ENCODE data around the gene RASIP1. TPM values are rescaled to one million over a fixed set of nuclear protein-coding genes. Genes with fewer than 3 reads are reported as not detected.

RASIP1 gene
- polyA plus RNA-seq, 4 donors: 1.3 to 13.5 (median 4.1) TPM

DNA sequence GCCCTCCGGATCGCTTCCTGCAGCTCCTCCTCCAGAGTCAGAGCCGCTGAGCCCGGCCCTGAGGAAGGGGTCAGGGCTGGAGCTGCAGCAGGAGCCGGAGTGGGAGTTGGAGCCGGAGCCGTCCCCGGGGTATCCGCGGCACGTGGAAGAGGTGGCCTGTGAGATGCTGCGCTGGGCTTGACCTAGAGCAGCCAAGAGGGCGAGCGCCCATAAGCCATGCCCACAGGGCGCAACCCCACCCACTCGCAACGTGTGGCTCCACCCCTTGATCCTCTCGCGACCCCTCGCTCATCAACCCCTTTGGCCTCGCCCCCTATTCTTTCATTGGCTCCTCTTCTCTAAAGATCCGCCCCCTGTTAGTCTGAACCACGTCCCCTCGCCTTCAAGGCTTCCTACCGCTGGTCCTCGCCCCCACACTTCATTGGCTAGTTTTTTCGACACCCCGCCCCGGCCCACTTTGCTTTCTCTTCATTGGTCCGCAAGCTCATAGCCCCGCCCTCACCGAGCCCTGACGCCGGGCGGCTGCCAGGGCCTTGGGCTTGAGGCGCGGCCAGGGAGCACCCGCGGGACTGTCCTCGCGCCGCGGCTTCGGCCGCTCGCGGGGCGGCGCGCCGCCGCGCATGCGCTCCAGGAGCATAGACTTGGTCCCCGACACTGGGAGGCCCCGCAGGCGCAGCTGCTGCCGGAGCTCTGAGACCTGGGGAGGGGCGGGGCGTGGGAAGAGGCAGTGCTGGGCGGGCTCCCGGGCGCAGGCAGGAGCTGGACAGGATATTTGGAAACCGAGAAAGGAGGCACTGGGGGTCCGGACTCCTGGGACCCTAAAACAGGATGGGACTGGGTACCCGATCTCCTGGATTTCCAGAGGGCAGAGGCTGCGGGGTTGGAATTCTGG lies 26.3 kb downstream of the RASIP1 start:
- FAIRE-seq (no peak), DNase-seq (peak; percentile 100)
- Histone ChIP-seq H3K9me3 (ENCODE audit: control insufficient read depth in 2 of 2, insufficient read depth in 1 of 2, low read depth in 1 of 2, low read length in 1 of 2) (peaks cover 0 to 5% of the 10 kb centered on the region in 2 donors), H3K27ac (ENCODE audit: low read depth in 1 of 3, low read length in 2 of 3) (peak overlapping the region; percentile 81 to 97 (median 86)), H3K36me3 (ENCODE audit: control insufficient read depth in 3 of 3, insufficient read depth in 2 of 3, low read depth in 1 of 3, low read length in 3 of 3) (peaks cover 0 to 17% (median 0%) of the 10 kb centered on the region in 3 donors), H3K4me1 (ENCODE audit: control insufficient read depth in 3 of 3, insufficient read depth in 2 of 3, low read depth in 1 of 3, low read length in 2 of 3) (peaks cover 0 to 47% (median 16%) of the 10 kb centered on the region in 3 donors), H3K4me3 (ENCODE audit: low read depth in 1 of 3, low read length in 3 of 3) (peak overlapping the region; percentile 60 to 89 (median 72)), H3K27me3 (ENCODE audit: control insufficient read depth in 3 of 3, insufficient read depth in 3 of 3, low read length in 3 of 3) (no peaks in the 10 kb centered on the region)
- 0 to 1% (median 0%) methylated on average over 62 to 67 of the region's 67 CpGs for WGBS, 3 donors

DNA sequence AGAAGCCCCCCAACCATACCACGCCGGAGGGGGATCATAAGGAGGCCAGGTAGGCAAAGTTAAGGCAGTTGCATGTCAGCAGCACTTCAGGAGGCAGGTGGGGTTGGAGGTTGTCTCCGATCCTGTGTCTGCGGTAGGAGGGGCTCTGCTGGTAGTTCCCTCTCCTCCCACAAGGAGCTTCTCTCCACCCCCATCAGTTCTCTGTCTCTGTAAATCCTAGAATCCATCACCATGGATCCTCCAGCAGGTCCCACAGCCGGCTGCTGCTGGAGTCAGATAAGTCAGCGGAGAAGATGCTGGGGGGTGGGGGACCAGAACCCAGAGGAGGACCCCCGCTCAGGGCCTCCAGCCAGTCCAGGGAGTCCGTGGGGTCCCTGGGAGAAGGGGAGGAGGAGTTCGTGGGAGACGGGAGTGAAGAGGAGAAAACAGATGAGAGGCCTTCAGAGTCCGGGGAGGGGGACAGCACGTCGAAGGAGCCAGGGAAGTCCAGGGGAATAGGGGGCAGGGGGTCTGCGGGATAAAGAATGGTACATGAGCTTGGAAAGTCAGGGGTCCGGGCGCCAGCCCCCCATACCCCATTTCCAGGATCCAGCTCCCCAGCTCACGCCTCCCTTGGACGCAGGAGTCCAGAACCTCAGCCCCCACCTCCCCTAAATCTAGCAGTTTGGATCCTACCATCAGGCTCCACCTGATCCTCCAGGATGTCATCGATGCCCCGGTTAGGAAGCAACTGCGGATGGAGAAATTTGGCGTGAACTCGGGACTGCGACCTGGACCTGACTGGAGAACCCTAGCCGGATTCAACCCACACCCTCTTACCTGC lies 27.2 kb downstream of the RASIP1 start:
- Histone ChIP-seq H3K27me3 (ENCODE audit: control insufficient read depth in 3 of 3, insufficient read depth in 3 of 3, low read length in 3 of 3) (no peaks in the 10 kb centered on the region), H3K36me3 (ENCODE audit: control insufficient read depth in 3 of 3, insufficient read depth in 2 of 3, low read depth in 1 of 3, low read length in 3 of 3) (peaks cover 0 to 17% (median 0%) of the 10 kb centered on the region in 3 donors), H3K27ac (ENCODE audit: low read depth in 1 of 3, low read length in 2 of 3) (peak overlapping the region in 2 of 3 donors; percentile 80 to 86), H3K4me3 (ENCODE audit: low read depth in 1 of 3, low read length in 3 of 3) (peak overlapping the region; percentile 60 to 81 (median 60)), H3K9me3 (ENCODE audit: control insufficient read depth in 2 of 2, insufficient read depth in 1 of 2, low read depth in 1 of 2, low read length in 1 of 2) (peaks cover 0 to 8% of the 10 kb centered on the region in 2 donors), H3K4me1 (ENCODE audit: control insufficient read depth in 3 of 3, insufficient read depth in 2 of 3, low read depth in 1 of 3, low read length in 2 of 3) (peaks cover 0 to 40% (median 16%) of the 10 kb centered on the region in 3 donors)
- FAIRE-seq (no peak), DNase-seq (peak in 1 of 2 donors; percentile 44)
- WGBS, 3 donors: 12 to 18% (median 13%) methylated on average over 23 to 25 of the region's 25 CpGs

DNA sequence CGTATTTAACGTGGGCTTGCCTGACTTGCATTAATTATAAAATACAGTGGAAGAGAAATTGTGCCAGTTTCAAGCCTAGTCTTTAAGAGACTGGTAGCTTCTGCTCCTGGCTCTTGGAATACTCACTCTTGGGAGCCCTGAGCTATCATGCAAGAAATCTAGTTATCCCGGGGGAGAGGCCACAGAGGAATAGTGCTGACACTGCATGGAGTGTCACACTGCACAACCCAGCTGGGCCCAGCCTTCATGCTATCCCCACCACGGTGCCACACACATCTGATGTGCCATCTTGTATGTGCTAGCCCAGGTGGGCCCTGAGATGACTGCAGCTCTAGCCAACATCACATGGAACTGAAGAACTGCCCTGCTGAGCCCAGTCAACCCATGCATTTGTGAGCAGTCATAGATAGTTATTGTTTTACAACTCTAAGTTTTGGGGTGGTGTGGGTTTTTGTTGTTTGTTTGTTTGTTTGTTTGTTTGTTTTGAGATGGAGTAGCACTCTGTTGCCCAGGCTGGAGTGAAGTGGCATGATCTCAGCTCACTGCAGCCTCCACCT lies 29.2 kb downstream of the RASIP1 start:
- Histone ChIP-seq H3K36me3 (ENCODE audit: control insufficient read depth in 3 of 3, insufficient read depth in 2 of 3, low read depth in 1 of 3, low read length in 3 of 3) (peaks cover 0 to 17% (median 0%) of the 10 kb centered on the region in 3 donors), H3K9me3 (ENCODE audit: control insufficient read depth in 2 of 2, insufficient read depth in 1 of 2, low read depth in 1 of 2, low read length in 1 of 2) (peaks cover 0 to 8% of the 10 kb centered on the region in 2 donors), H3K4me1 (ENCODE audit: control insufficient read depth in 3 of 3, insufficient read depth in 2 of 3, low read depth in 1 of 3, low read length in 2 of 3) (peaks cover 0 to 26% (median 16%) of the 10 kb centered on the region in 3 donors), H3K27ac (ENCODE audit: low read depth in 1 of 3, low read length in 2 of 3) (no peak overlapping the region), H3K27me3 (ENCODE audit: control insufficient read depth in 3 of 3, insufficient read depth in 3 of 3, low read length in 3 of 3) (no peaks in the 10 kb centered on the region), H3K4me3 (ENCODE audit: low read depth in 1 of 3, low read length in 3 of 3) (no peak overlapping the region)
- WGBS, 3 donors: 94 to 96% (median 94%) methylated on average over 4 of the region's 4 CpGs
- DNase-seq (no peak), FAIRE-seq (no peak)

DNA sequence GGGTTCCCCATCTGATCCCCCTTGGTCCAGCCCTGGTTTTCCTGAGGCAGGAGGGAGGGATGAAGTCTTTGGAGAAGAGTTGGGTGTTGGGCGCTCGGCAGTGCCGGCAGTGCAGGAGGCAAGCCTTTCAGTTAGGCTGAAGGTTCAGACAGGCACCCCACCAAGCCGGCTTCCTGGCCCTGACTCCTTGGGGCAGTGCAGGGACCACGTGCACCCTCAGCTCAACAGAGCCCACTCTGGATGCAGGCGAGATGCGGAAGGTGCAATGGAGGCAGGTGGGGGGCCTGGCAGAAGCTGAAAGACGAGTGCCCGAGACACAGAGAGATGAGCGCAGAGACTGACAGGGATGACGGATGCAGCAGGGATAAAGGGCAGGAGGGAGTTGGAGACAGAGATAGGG lies 31.9 kb downstream of the RASIP1 start:
- 72 to 88% (median 78%) methylated on average over 11 of the region's 11 CpGs for WGBS, 3 donors
- no peak overlapping the region for H3K4me3 ChIP-seq (ENCODE audit: low read depth in 1 of 3, low read length in 3 of 3)
- no peak for DNase-seq

DNA sequence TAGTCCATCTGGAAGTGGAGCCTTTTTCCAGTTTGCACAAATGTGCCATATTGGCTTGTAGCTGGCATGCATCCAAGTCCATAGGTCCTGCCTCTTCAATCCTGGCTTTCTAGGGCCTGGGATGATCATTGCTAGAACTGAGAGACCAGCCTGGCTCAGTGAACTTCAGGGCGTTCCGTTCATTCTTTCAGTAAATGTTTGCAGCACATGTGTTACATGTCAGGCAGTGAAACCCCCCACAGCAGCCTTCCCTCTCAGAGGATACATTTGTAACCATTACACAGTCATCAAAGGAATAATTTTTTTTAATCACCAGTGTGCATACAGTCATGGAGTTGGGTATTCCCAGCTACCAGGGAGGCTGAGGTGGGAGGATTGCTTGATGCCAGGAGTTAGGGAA lies 35.0 kb downstream of the RASIP1 start:
- Histone ChIP-seq H3K9me3 (ENCODE audit: control insufficient read depth in 2 of 2, insufficient read depth in 1 of 2, low read depth in 1 of 2, low read length in 1 of 2) (peaks cover 0 to 16% of the 10 kb centered on the region in 2 donors), H3K27me3 (ENCODE audit: control insufficient read depth in 3 of 3, insufficient read depth in 3 of 3, low read length in 3 of 3) (no peaks in the 10 kb centered on the region), H3K4me1 (ENCODE audit: control insufficient read depth in 3 of 3, insufficient read depth in 2 of 3, low read depth in 1 of 3, low read length in 2 of 3) (peaks cover 0 to 2% (median 0%) of the 10 kb centered on the region in 3 donors), H3K4me3 (ENCODE audit: low read depth in 1 of 3, low read length in 3 of 3) (no peak overlapping the region), H3K27ac (ENCODE audit: low read depth in 1 of 3, low read length in 2 of 3) (no peak overlapping the region), H3K36me3 (ENCODE audit: control insufficient read depth in 3 of 3, insufficient read depth in 2 of 3, low read depth in 1 of 3, low read length in 3 of 3) (peaks cover 4 to 42% (median 5%) of the 10 kb centered on the region in 3 donors)
- WGBS, 3 donors: 37 to 65% (median 49%) methylated on average over 2 of the region's 2 CpGs
- FAIRE-seq (no peak), DNase-seq (peak in 1 of 2 donors; percentile 48)

More for the DNA sequence above, 31.9 kb downstream of the RASIP1 start:
- no peak for FAIRE-seq
- no peak overlapping the region for H3K27ac ChIP-seq (ENCODE audit: low read depth in 1 of 3, low read length in 2 of 3)
- no peaks in the 10 kb centered on the region for H3K27me3 ChIP-seq (ENCODE audit: control insufficient read depth in 3 of 3, insufficient read depth in 3 of 3, low read length in 3 of 3)
- peaks cover 0 to 13% of the 10 kb centered on the region in 2 donors for H3K9me3 ChIP-seq (ENCODE audit: control insufficient read depth in 2 of 2, insufficient read depth in 1 of 2, low read depth in 1 of 2, low read length in 1 of 2)
- peaks cover 2 to 26% (median 2%) of the 10 kb centered on the region in 3 donors for H3K36me3 ChIP-seq (ENCODE audit: control insufficient read depth in 3 of 3, insufficient read depth in 2 of 3, low read depth in 1 of 3, low read length in 3 of 3)
- peaks cover 0 to 12% (median 8%) of the 10 kb centered on the region in 3 donors for H3K4me1 ChIP-seq (ENCODE audit: control insufficient read depth in 3 of 3, insufficient read depth in 2 of 3, low read depth in 1 of 3, low read length in 2 of 3)

DNA sequence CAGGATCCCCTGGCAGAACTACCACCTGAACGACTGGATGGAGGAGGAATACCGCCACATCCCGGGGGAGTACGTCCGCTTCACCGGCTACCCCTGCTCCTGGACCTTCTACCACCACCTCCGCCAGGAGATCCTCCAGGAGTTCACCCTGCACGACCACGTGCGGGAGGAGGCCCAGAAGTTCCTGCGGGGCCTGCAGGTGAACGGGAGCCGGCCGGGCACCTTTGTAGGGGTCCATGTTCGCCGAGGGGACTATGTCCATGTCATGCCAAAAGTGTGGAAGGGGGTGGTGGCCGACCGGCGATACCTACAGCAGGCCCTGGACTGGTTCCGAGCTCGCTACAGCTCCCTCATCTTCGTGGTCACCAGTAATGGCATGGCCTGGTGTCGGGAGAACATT lies 37.1 kb downstream of the RASIP1 start:
- FAIRE-seq (no peak), DNase-seq (no peak)
- H3K27ac ChIP-seq (ENCODE audit: low read depth in 1 of 3, low read length in 2 of 3): no peak overlapping the region
- peaks cover 4 to 52% (median 5%) of the 10 kb centered on the region in 3 donors for H3K36me3 ChIP-seq (ENCODE audit: control insufficient read depth in 3 of 3, insufficient read depth in 2 of 3, low read depth in 1 of 3, low read length in 3 of 3)
- 94 to 95% (median 95%) methylated on average over 23 of the region's 23 CpGs for WGBS, 3 donors
- no peaks in the 10 kb centered on the region for H3K27me3 ChIP-seq (ENCODE audit: control insufficient read depth in 3 of 3, insufficient read depth in 3 of 3, low read length in 3 of 3)
- peaks cover 0 to 13% of the 10 kb centered on the region in 2 donors for H3K9me3 ChIP-seq (ENCODE audit: control insufficient read depth in 2 of 2, insufficient read depth in 1 of 2, low read depth in 1 of 2, low read length in 1 of 2)
- H3K4me1 ChIP-seq (ENCODE audit: control insufficient read depth in 3 of 3, insufficient read depth in 2 of 3, low read depth in 1 of 3, low read length in 2 of 3): peaks cover 0 to 5% (median 0%) of the 10 kb centered on the region in 3 donors
- no peak overlapping the region for H3K4me3 ChIP-seq (ENCODE audit: low read depth in 1 of 3, low read length in 3 of 3)

DNA sequence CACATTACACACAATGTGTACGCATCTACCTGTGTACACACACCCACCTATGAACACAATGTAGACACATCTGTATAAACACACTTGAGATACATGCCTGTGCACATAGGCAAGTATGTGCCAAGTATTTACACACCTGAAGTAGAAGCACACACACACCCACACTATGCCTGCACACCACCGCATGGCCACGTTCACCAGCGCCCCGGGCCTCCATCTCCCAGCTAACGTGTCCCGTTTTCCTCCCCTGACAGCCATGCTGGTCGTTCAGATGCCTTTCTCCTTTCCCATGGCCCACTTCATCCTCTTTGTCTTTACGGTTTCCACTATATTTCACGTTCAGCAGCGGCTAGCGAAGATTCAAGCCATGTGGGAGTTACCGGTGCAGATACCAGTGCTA lies 37.7 kb downstream of the RASIP1 start:
- peaks cover 0 to 13% of the 10 kb centered on the region in 2 donors for H3K9me3 ChIP-seq (ENCODE audit: control insufficient read depth in 2 of 2, insufficient read depth in 1 of 2, low read depth in 1 of 2, low read length in 1 of 2)
- DNase-seq (no peak), FAIRE-seq (no peak)
- H3K4me3 ChIP-seq (ENCODE audit: low read depth in 1 of 3, low read length in 3 of 3): no peak overlapping the region
- 92 to 96% (median 93%) methylated on average over 13 of the region's 13 CpGs for WGBS, 3 donors
- H3K27me3 ChIP-seq (ENCODE audit: control insufficient read depth in 3 of 3, insufficient read depth in 3 of 3, low read length in 3 of 3): no peaks in the 10 kb centered on the region
- no peak overlapping the region for H3K27ac ChIP-seq (ENCODE audit: low read depth in 1 of 3, low read length in 2 of 3)
- peaks cover 4 to 57% (median 5%) of the 10 kb centered on the region in 3 donors for H3K36me3 ChIP-seq (ENCODE audit: control insufficient read depth in 3 of 3, insufficient read depth in 2 of 3, low read depth in 1 of 3, low read length in 3 of 3)
- H3K4me1 ChIP-seq (ENCODE audit: control insufficient read depth in 3 of 3, insufficient read depth in 2 of 3, low read depth in 1 of 3, low read length in 2 of 3): peaks cover 0 to 10% (median 0%) of the 10 kb centered on the region in 3 donors

DNA sequence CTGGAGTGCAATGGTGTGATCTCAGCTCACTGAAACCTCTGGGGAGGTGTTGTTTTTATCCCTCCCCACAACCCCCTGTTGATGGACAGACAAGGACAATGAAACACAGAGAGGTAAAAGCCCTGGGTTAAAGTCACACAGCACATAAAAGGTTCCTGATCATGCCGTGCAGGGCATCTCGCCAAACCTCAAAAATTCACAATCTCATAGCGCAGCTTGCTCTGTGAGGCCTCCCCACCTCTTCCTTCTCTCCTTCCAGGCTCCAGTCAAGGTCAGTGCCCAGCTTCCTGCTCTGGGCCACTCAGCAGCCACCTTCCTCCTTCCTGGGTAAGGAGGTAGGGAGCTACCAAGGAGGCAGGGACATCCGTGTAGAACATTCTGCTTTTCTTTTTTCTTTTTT lies 42.4 kb downstream of the RASIP1 start:
- peak overlapping the region in 2 of 3 donors; percentile 60 to 96 for H3K4me3 ChIP-seq (ENCODE audit: low read depth in 1 of 3, low read length in 3 of 3)
- peaks cover 0 to 8% (median 0%) of the 10 kb centered on the region in 3 donors for H3K27me3 ChIP-seq (ENCODE audit: control insufficient read depth in 3 of 3, insufficient read depth in 3 of 3, low read length in 3 of 3)
- H3K36me3 ChIP-seq (ENCODE audit: control insufficient read depth in 3 of 3, insufficient read depth in 2 of 3, low read depth in 1 of 3, low read length in 3 of 3): peaks cover 2 to 42% (median 3%) of the 10 kb centered on the region in 3 donors
- FAIRE-seq: no peak
- 15 to 38% (median 25%) methylated on average over 4 of the region's 4 CpGs for WGBS, 3 donors
- peaks cover 0 to 19% (median 0%) of the 10 kb centered on the region in 3 donors for H3K4me1 ChIP-seq (ENCODE audit: control insufficient read depth in 3 of 3, insufficient read depth in 2 of 3, low read depth in 1 of 3, low read length in 2 of 3)
- peak overlapping the region; percentile 22 to 44 (median 29) for H3K27ac ChIP-seq (ENCODE audit: low read depth in 1 of 3, low read length in 2 of 3)
- H3K9me3 ChIP-seq (ENCODE audit: control insufficient read depth in 2 of 2, insufficient read depth in 1 of 2, low read depth in 1 of 2, low read length in 1 of 2): peaks cover 0 to 14% of the 10 kb centered on the region in 2 donors
- DNase-seq: peak in 1 of 2 donors; percentile 73
